22Rv1 (cell line): ENCODE data around the gene HSPA4L.

Experiments used
- H3K27ac ChIP-seq: fragments of 450-650 bp; 2 replicates; pipeline ENCODE4 v1.5.1; 2017
- ZFX ChIP-seq: fragments of 450-650 bp; IDR thresholded peaks from 2 replicates; pipeline ENCODE4 v1.6.1; 2017; ENCODE audit warnings: antibody characterized with exemption, borderline replicate concordance
- TF ChIP-seq, protein P1 (sequence below): fragments of 450-650 bp; IDR thresholded peaks from 2 replicates; pipeline ENCODE4 v1.5.1; 2017; ENCODE audit warnings: mild to moderate bottlenecking

HSPA4L gene

GRCh38 chr4:127756906-127757305, 25.2 kb upstream of the HSPA4L start:
- TF ChIP-seq, protein P1, sequence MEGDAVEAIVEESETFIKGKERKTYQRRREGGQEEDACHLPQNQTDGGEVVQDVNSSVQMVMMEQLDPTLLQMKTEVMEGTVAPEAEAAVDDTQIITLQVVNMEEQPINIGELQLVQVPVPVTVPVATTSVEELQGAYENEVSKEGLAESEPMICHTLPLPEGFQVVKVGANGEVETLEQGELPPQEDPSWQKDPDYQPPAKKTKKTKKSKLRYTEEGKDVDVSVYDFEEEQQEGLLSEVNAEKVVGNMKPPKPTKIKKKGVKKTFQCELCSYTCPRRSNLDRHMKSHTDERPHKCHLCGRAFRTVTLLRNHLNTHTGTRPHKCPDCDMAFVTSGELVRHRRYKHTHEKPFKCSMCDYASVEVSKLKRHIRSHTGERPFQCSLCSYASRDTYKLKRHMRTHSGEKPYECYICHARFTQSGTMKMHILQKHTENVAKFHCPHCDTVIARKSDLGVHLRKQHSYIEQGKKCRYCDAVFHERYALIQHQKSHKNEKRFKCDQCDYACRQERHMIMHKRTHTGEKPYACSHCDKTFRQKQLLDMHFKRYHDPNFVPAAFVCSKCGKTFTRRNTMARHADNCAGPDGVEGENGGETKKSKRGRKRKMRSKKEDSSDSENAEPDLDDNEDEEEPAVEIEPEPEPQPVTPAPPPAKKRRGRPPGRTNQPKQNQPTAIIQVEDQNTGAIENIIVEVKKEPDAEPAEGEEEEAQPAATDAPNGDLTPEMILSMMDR, result no peak
- no peak for TF ChIP-seq ZFX
- no peak overlapping the region for H3K27ac ChIP-seq

- no peak overlapping the region for H3K27ac ChIP-seq
- TF ChIP-seq, protein P1, result no peak
- TF ChIP-seq ZFX, result no peak
Observed at GRCh38 chr4:127759228-127759820, 22.8 kb upstream of the HSPA4L start.

GRCh38 chr4:127759893-127760292, 22.2 kb upstream of the HSPA4L start:
- TF ChIP-seq, protein P1, result no peak
- TF ChIP-seq ZFX, result no peak
- H3K27ac ChIP-seq, result no peak overlapping the region

DNA sequence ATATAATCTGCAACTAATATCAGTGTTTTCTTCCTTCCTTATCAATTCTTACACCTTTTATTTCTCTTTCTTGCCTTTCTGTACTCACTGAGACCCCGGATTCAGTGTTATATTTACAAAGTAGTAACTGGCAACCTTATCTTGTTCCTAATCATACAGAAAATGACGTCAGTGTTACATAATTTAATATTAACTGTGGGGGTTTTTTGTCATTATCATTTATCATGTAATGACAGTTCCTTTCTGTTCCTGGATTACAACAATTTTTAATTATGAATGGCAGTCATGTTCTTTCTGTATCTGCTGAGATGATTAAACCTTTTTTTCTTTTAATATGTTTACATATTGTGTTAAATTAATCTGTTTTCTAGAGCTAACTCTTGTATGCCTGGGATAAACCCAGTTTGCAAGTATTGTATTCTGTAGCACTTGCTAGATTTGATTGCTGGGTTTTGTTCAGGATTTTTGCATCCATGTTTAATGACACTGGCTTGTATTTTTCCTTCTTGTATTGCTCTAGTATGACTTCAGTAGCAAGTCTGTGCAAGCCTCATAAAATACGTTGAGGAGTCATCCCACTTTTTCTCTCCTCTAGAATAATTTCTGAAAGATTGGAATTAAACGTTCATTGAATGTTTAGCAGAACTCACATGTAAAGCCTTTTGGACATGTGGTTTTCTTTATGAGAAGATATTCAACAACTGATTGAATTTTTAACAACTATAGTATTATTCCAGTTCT, 10.4 kb upstream of the HSPA4L start:
- TF ChIP-seq, protein P1, result no peak
- no peak for TF ChIP-seq ZFX
- no peak overlapping the region for H3K27ac ChIP-seq

GRCh38 chr4:127772769-127773671, 9.1 kb upstream of the HSPA4L start:
- TF ChIP-seq, protein P1, result no peak
- TF ChIP-seq ZFX, result no peak
- no peak overlapping the region for H3K27ac ChIP-seq

GRCh38 chr4:127775843-127776242, 6.3 kb upstream of the HSPA4L start:
- no peak overlapping the region for H3K27ac ChIP-seq
- no peak for TF ChIP-seq ZFX
- TF ChIP-seq, protein P1, result no peak
